A204.1 (cell line): ENCODE data around the gene AGRN.
"Not testable (repeated sequence)": the region's sequence is repeated elsewhere in the genome, so short reads cannot be mapped to it uniquely, and the experiment has no call there.

Experiments used
- FAIRE-seq: peaks from 2 replicates; lab custom pipeline; 2012; peaks lifted over from hg19 to GRCh38; lab: Jason Lieb, UNC

Gene AGRN

GRCh38 chr1:1020000-1020404 lies at the start of gene AGRN:
AGRN (plus strand) TSS chr1:1020120; CDS start chr1:1020173, 53 bp downstream.
- FAIRE-seq = no peak

- FAIRE-seq = no peak
Observed at GRCh38 chr1:970242-970972, 49.5 kb upstream of the AGRN start.

- no peak for FAIRE-seq
Observed at GRCh38 chr1:970973-971730, 48.8 kb upstream of the AGRN start.

- no peak for FAIRE-seq
Observed at GRCh38 chr1:971751-972506, 48.0 kb upstream of the AGRN start.

DNA sequence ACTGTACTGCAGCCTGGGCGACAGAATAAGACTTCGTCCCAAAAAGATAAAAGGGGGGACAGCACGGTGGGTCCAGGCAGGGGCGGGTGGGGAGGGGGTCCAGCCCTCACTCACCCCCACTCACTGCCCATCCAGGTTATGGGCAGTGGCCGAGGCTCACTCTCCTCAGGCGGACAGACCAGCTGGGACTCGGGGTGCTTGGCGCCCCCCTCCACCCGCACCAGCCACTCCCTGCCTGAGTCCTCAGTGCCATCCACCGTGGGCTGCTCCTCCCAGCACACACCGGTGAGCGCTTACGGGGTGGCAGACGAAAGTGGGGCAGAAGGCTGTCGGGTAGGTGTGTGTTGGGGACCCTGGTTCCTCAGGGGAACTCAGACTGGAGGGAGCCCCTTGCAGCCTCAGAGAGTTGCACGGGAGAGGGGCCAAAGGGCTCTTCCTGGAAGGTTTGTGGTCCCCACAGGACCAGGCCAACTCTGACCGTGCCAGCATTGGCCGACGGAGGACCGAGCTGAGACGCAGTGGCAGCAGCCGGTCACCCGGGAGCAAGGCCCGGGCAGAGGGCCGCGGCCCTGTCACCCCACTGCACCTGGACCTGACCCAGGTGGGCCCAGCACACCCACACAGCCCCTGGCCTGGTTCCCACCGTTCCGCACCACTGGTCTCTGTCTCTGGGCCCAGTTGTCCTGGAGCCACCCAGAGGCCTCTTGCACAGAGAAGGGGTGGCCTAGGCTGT lies 47.0 kb upstream of the AGRN start:
- no peak for FAIRE-seq

GRCh38 chr1:973459-974292 lies 46.2 kb upstream of the AGRN start:
- no peak for FAIRE-seq

DNA sequence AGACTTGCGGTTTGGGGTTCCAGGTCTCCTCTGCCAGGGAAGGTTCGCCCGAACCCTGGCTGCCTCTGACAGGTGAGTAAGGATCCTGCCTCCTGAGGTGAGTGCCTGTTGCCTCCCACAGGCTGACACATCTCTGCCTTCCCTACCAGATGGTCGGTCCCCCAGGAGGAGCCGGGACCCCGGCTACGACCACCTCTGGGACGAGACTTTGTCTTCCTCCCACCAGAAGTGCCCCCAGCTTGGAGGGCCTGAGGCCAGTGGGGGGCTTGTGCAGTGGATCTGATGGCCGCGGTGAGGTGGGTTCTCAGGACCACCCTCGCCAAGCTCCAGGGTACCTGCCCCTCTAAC lies 45.7 kb upstream of the AGRN start:
- FAIRE-seq = no peak

GRCh38 chr1:974687-975328 lies 45.1 kb upstream of the AGRN start:
- no peak for FAIRE-seq

GRCh38 chr1:975365-975764 lies 44.6 kb upstream of the AGRN start:
- FAIRE-seq = no peak

DNA sequence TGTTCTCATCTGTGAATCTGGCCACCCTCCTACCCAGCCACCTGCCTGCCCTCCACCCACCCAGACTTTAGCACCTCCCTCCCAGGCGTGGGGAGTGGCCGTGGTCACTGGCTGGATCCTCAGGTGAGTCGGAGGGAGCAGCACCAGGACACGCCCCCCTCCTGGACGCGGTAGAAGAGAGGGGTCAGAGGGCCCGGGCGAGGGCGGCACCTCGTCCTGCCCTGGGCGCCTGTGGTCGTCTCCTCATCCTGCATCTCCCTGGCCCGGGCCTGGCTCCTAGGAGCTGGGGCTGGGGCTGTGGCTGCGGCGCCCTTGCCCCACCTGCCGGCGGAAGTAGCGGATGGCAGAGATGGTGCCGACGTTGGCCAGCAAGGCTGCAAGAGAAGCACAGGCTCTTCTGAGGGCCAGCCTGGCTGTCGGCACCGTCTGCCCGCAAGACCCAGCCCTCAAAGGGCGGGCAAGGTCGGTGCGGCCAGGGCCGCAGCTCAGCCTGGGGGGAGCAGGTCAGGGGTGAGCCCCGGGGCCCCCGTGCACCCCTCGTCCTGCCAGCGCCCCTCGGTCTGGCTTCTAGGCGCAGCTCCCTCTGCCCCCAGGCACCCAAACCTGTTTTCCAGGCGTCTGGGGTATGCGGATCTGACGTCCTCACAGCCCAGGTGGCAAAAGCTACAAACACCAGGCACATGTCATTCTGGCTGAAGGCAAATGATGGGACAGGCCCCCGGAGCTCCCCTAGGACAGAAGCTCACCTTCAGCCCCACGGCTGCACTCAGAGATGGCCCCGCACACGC lies 43.8 kb upstream of the AGRN start:
- FAIRE-seq = no peak

DNA sequence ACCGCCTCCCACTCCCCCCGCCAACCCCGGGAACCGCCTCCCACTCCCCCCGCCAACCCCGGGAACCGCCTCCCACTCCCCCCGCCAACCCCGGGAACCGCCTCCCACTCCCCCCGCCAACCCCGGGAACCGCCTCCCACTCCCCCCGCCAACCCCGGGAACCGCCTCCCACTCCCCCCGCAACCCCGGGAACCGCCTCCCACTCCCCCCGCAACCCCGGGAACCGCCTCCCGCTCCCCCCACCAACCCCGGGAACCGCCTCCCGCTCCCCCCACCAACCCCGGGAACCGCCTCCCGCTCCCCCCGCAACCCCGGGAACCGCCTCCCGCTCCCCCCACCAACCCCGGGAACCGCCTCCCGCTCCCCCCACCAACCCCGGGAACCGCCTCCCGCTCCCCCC lies 43.1 kb upstream of the AGRN start:
- FAIRE-seq = not testable (repeated sequence)

DNA sequence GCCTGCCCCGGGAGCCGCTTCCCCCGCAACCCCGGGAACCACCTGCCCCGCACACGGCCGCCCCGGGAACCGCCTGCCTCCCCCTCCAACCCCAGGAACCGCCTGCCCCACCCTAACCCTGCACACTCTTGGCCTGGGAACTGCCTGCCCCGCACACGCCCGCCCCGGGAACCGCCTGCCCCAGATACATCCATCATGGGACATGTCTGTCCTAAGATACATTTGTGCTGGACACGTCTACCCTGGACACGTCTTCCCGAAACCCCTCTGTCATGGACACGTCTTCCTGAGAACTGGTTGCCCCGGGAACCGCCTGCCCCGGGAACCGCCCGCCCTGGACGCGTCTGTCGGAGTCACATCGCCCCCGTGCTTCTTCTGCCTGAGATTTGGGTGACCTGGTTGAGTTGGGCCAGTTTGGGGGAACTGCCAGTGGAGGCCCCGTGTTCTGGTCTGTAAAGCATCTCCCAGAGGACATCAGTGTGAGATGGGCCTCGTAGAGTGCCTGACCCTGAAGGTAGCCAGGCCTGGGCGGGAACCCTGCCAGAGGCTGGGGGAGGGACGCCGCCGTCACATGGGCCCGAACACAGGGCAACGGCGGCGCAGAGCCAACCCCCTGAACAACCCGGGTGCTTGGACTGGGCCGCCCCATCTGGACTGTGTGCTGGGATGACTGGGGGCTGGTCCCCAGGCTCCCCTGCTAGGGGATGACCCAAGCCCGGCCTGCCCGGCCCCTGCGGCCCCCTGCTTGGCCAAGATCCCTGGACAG lies 41.7 kb upstream of the AGRN start:
- FAIRE-seq = no peak

DNA sequence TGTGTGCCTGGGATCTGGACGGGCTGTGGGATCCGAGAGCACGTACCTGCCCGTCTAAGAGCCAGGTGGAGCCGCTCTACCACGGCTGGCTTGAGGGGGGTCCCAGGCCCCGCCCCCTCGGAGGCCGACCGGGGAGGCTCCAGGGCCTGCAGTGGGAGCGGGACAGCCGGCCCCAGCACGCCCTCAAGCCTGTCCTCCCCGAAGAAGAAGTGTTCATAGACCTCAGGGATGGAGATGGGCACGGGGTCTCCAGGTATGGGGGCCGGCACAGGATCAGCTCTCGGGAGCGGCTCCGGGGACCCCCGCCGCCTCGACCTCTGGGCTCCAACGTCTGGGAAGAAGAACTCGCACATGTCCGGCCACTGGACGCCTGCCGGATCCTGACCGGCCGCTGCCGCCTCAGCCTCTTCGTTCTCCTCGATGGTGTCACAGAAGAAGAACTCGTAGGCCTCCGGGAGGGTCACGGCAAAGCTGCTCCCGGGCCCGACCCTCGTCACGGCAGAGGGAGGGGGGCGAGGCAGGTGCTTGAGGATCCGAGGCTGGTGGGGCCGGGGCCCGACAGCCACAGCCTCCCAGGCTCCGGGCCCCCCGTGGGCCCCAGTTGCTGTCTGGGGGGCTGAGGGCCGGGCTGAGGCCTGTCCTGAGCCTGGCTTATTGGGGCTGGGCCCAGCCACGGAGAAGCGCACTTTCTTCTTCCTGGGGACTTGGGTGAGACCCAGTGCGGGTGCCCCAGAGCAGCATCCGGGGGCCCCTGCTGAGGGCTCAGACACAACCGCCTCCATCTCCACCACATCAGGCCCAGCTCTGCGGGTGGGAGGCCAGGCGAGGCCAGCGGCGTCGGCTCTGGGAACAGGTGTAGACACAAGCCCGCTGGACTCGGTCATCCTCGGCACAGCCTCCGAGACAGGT lies 40.8 kb upstream of the AGRN start:
- no peak for FAIRE-seq

GRCh38 chr1:979744-980072 lies 40.2 kb upstream of the AGRN start:
- no peak for FAIRE-seq

- no peak for FAIRE-seq
Observed at GRCh38 chr1:980137-980571, 39.8 kb upstream of the AGRN start.

GRCh38 chr1:980602-981395 lies 39.1 kb upstream of the AGRN start:
- FAIRE-seq = no peak

- FAIRE-seq = no peak
Observed at GRCh38 chr1:981491-981954, 38.4 kb upstream of the AGRN start.
